HCT116 (cell line): ENCODE results near the gene MAGOHB. TPM values are rescaled to one million over a fixed set of nuclear protein-coding genes. Genes with fewer than 3 reads are reported as not detected.

Experiments used
- ATAC-seq: fragments of 200-7000 bp; cut with Tn5 transposase; 2 replicates; pipeline ENCODE4 v1.9.1; 2020; ENCODE audit warnings: mild to moderate bottlenecking, moderate library complexity
- BruUV-seq: library from RNA; stranded (reverse); fragments of 400-500 nt; replicated peaks from 2 replicates; lab custom pipeline; 2021; lab: Mats Ljungman, UMichigan
- CTCF ChIA-PET: fragments of 300-600 bp; sonication (Branson Sonifier 250); formaldehyde crosslinking; loops from one replicate; lab custom pipeline; 2021; ENCODE audit warnings: antibody characterized with exemption; lab: Charles Lee
- POLR2A ChIA-PET: fragments of 300-600, 350-600 bp; sonication (Branson Sonifier 250); formaldehyde crosslinking; loops from one replicate; lab custom pipeline; 2021; ENCODE audit warnings: antibody characterized with exemption; lab: Charles Lee
- RAD21 ChIA-PET, 2 experiments: fragments of 300-600 bp; sonication (Branson Sonifier 250); formaldehyde crosslinking; loops; one replicate each; lab custom pipeline; 2023; ENCODE audit warnings: low total read pairs in 2 of 2; ENCODE audit not compliant: uncharacterized antibody in 2 of 2, unreplicated experiment in 2 of 2, low non-redundant PET in 1 of 2; lab: Charles Lee
- DNase-seq: peaks from one replicate; pipeline ENCODE4 v3.0.0-alpha.2; 2010; ENCODE audit warnings: low read depth, low spot score
- H2AFZ ChIP-seq: fragments of 200-600 bp; shearing (Covaris generic), sonication (generic); 2 replicates; pipeline ENCODE4 v1.6.1; 2017; ENCODE audit warnings: low read depth, mixed run types, mixed read lengths, antibody characterized with exemption, low read length; ENCODE audit not compliant: poor library complexity, severe bottlenecking
- H3K27ac ChIP-seq: 2 replicates; pipeline ENCODE4 v1.5.1; 2012; ENCODE audit warnings: low read depth, low read length
- H3K27me3 ChIP-seq: fragments of 200-600 bp; sonication (generic); 2 replicates; pipeline ENCODE4 v1.6.1; 2016; ENCODE audit warnings: mixed run types, low read length, mixed read lengths; ENCODE audit not compliant: insufficient read depth
- H3K36me3 ChIP-seq, 2 experiments: fragments of 200-500 bp in 1 of 2; fragments of 200-600 bp in 1 of 2; sonication (Bioruptor generic) in 1 of 2; sonication (generic) in 1 of 2; 2 replicates each; pipeline versions ENCODE4 v1.5.1 to v1.6.1; 2014 to 2016; ENCODE audit warnings: low read length in 2 of 2, inconsistent platforms in 1 of 2, mixed read lengths in 1 of 2, mixed run types in 1 of 2; ENCODE audit not compliant: insufficient read depth in 2 of 2, control insufficient read depth in 1 of 2
- H3K4me1 ChIP-seq, 2 experiments: fragments of 200-600 bp in 1 of 2; sonication (generic) in 1 of 2; 2 replicates each; pipeline versions ENCODE4 v1.5.1 to v1.6.1; 2012 to 2017; ENCODE audit warnings: low read length in 2 of 2, inconsistent platforms in 1 of 2, mild to moderate bottlenecking in 1 of 2, mixed read lengths in 1 of 2, mixed run types in 1 of 2, moderate library complexity in 1 of 2; ENCODE audit not compliant: insufficient read depth in 2 of 2, control insufficient read depth in 1 of 2
- H3K4me2 ChIP-seq: fragments of 200-600 bp; sonication (generic); 2 replicates; pipeline ENCODE4 v1.6.1; 2017; ENCODE audit warnings: mixed run types, low read length, mixed read lengths
- H3K4me3 ChIP-seq, 2 experiments: fragments of 200-600 bp in 1 of 2; sonication (generic) in 1 of 2; replicated peaks in 1 of 2; 2 replicates each; pipeline ENCODE4 v1.5.1; 2011 to 2016; ENCODE audit warnings: low read length in 2 of 2, control low read depth in 1 of 2, low read depth in 1 of 2, mild to moderate bottlenecking in 1 of 2, mixed read lengths in 1 of 2, mixed run types in 1 of 2
- H3K79me2 ChIP-seq: fragments of 200-600 bp; sonication (generic); 2 replicates; pipeline ENCODE4 v1.6.1; 2017; ENCODE audit warnings: mild to moderate bottlenecking, mixed run types, low read length, moderate library complexity, mixed read lengths; ENCODE audit not compliant: insufficient read depth
- H3K9ac ChIP-seq: fragments of 200-600 bp; sonication (generic); 2 replicates; pipeline ENCODE4 v1.6.1; 2016; ENCODE audit warnings: low read length, mixed read lengths
- H3K9me2 ChIP-seq: fragments of 200-600 bp; sonication (generic), shearing (Covaris generic); 2 replicates; pipeline ENCODE4 v1.6.1; 2017; ENCODE audit warnings: mixed run types, mild to moderate bottlenecking, moderate library complexity; ENCODE audit not compliant: insufficient read depth
- H3K9me3 ChIP-seq, 2 experiments: fragments of 200-500 bp in 1 of 2; fragments of 200-600 bp in 1 of 2; sonication (Bioruptor generic) in 1 of 2; sonication (generic) in 1 of 2; 2 replicates each; pipeline ENCODE4 v1.6.1; 2014 to 2017; ENCODE audit warnings: low read length in 2 of 2, mixed read lengths in 2 of 2, inconsistent platforms in 1 of 2, low read depth in 1 of 2, mild to moderate bottlenecking in 1 of 2, mixed run types in 1 of 2, moderate library complexity in 1 of 2; ENCODE audit not compliant: control insufficient read depth in 1 of 2, insufficient read depth in 1 of 2
- H4K20me1 ChIP-seq: fragments of 200-600 bp; sonication (generic), shearing (Covaris generic); 2 replicates; pipeline ENCODE4 v1.6.1; 2017; ENCODE audit warnings: mixed run types, mild to moderate bottlenecking, moderate library complexity; ENCODE audit not compliant: insufficient read depth
- ATF3 ChIP-seq: IDR thresholded peaks from 2 replicates; pipeline ENCODE4 v1.6.1; 2012
- CBX3 ChIP-seq: IDR thresholded peaks from 2 replicates; pipeline ENCODE4 v1.6.1; 2012; ENCODE audit warnings: low read depth
- CEBPB ChIP-seq: IDR thresholded peaks from 2 replicates; pipeline ENCODE4 v1.6.1; 2012; ENCODE audit warnings: low read depth
- ELF1 ChIP-seq: IDR thresholded peaks from 2 replicates; pipeline ENCODE4 v1.6.1; 2012; ENCODE audit warnings: low read depth, borderline replicate concordance
- EZH2phosphoT487 ChIP-seq: fragments of 200-600 bp; IDR thresholded peaks from 2 replicates; pipeline ENCODE4 v1.6.1; 2018; ENCODE audit warnings: antibody characterized with exemption, borderline replicate concordance
- FOSL1 ChIP-seq: IDR thresholded peaks from 2 replicates; pipeline ENCODE4 v1.6.1; 2012; ENCODE audit warnings: low read depth
- JUND ChIP-seq: IDR thresholded peaks from 2 replicates; pipeline ENCODE4 v1.6.1; 2012
- POLR2A ChIP-seq: IDR thresholded peaks from 2 replicates; pipeline ENCODE4 v1.7.0; 2011; ENCODE audit warnings: borderline replicate concordance; ENCODE audit not compliant: insufficient read depth, insufficient read length; ENCODE audit errors: extremely low read depth
- POLR2AphosphoS5 ChIP-seq: IDR thresholded peaks from 2 replicates; pipeline ENCODE4 v1.6.1; 2011; ENCODE audit warnings: mild to moderate bottlenecking, low read depth, low read length, moderate library complexity
- RAD21 ChIP-seq: IDR thresholded peaks from 2 replicates; pipeline ENCODE4 v1.6.1; 2012; ENCODE audit warnings: low read depth, mild to moderate bottlenecking
- SIN3A ChIP-seq: IDR thresholded peaks from 2 replicates; pipeline ENCODE4 v1.6.1; 2012; ENCODE audit warnings: low read depth
- SP1 ChIP-seq: IDR thresholded peaks from 2 replicates; pipeline ENCODE4 v1.6.1; 2012; ENCODE audit warnings: low read depth
- SRF ChIP-seq: IDR thresholded peaks from 2 replicates; pipeline ENCODE4 v1.6.1; 2012; ENCODE audit warnings: low read depth
- YY1 ChIP-seq: IDR thresholded peaks from 2 replicates; pipeline ENCODE4 v1.6.1; 2011; ENCODE audit warnings: low read length, low read depth, moderate library complexity, mild to moderate bottlenecking; ENCODE audit not compliant: insufficient replicate concordance; ENCODE audit errors: extremely low read depth
- ZNF274 ChIP-seq: fragments of 200-500 bp; sonication (Bioruptor generic); IDR thresholded peaks from 2 replicates; pipeline ENCODE4 v1.6.1; 2014; ENCODE audit warnings: mild to moderate bottlenecking, low read depth, low read length, inconsistent platforms
- intact Hi-C: fragments of 100-400 bp; cut with micrococcal nuclease; formaldehyde crosslinking; loops from 2 replicates; pipeline ENCODE4 v1.10.0; 2022
- total RNA-seq: library from RNA; stranded (reverse); gene quantifications from one replicate; pipeline ENCODE4 v1.2.1, GENCODE V29; 2021; ENCODE audit not compliant: unreplicated experiment
- TF ChIP-seq, protein P1 (sequence below): IDR thresholded peaks from 2 replicates; pipeline ENCODE4 v1.6.1; 2012
- TF ChIP-seq, protein P2 (sequence below): IDR thresholded peaks from 2 replicates; pipeline ENCODE4 v1.6.1; 2011; ENCODE audit warnings: mild to moderate bottlenecking, low read length, moderate library complexity; ENCODE audit not compliant: insufficient replicate concordance; ENCODE audit errors: extremely low read depth

MAGOHB gene
- total RNA-seq, 1 experiment from 2014 or later: 55.8 TPM

- H3K4me1 ChIP-seq: peaks cover 0 to 6% of the 10 kb centered on the region in 2 experiments; a peak in 1 of 4 replicates
- no peaks in the 10 kb centered on the region for H3K9me3 ChIP-seq
- no peaks in the 10 kb centered on the region for H3K9me2 ChIP-seq
- ATAC-seq: peak; percentile 52; the same call in 1 of the 2 replicates
- no peak overlapping the region for H3K27ac ChIP-seq
- peaks cover 0 to 4% of the 10 kb centered on the region in 2 experiments; a peak in 1 of 4 replicates for H3K36me3 ChIP-seq
- H3K27me3 ChIP-seq: no peaks in the 10 kb centered on the region
- no peak overlapping the region for H3K9ac ChIP-seq
- no peaks in the 10 kb centered on the region for H4K20me1 ChIP-seq
- no peaks in the 10 kb centered on the region for H3K79me2 ChIP-seq
- ChIA-PET POLR2A (no interaction called here), RAD21 (no interaction called here), CTCF (no interaction called here)
- H3K4me3 ChIP-seq: no peak overlapping the region
- intact Hi-C loops: no loop called here
- no peak overlapping the region for H3K4me2 ChIP-seq
- H2AFZ ChIP-seq: no peak overlapping the region
- no TSS peak for BruUV-seq
- TF ChIP-seq, protein P1, sequence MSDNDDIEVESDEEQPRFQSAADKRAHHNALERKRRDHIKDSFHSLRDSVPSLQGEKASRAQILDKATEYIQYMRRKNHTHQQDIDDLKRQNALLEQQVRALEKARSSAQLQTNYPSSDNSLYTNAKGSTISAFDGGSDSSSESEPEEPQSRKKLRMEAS: no peak
- TF ChIP-seq EZH2phosphoT487 (no peak), ELF1 (no peak), SIN3A (no peak), SP1 (no peak)
- TF ChIP-seq, all 23 proteins: peak for 0
- DNase-seq: no peak
Measured at GRCh38 chr12:10634427-10634826, 21.0 kb upstream of the MAGOHB start.

DNA sequence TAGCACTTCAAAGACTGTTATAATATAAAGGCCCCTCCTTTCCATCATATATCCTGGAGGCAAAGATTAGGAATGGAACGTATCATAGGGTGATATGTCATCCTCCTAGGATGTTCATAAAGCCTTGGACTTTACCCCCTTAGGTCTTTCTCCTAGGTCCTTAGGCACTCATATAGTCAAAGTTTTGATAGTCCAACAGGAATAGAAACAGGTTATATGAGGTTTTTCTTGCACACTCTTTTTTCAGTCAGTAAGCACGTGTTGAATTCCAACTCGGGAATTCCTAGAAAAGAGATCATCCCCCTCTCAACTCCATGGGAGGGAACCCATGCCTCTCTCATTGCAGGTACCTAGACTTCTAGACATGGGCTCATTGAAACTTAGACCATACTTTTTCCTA, 20.1 kb upstream of the MAGOHB start:
- H3K4me1 ChIP-seq: peaks cover 0 to 6% of the 10 kb centered on the region in 2 experiments; a peak in 1 of 4 replicates
- no peak overlapping the region for H2AFZ ChIP-seq
- no peak overlapping the region for H3K9ac ChIP-seq
- RAD21 ChIA-PET: no interaction called here
- no peaks in the 10 kb centered on the region for H3K9me2 ChIP-seq
- H4K20me1 ChIP-seq: no peaks in the 10 kb centered on the region
- BruUV-seq: no TSS peak
- H3K9me3 ChIP-seq: no peaks in the 10 kb centered on the region
- TF ChIP-seq ATF3: no peak
- no peak for TF ChIP-seq SIN3A
- no peak for TF ChIP-seq SRF
- no peak for TF ChIP-seq FOSL1
- no peak for TF ChIP-seq JUND
- TF ChIP-seq POLR2A: no peak
- TF ChIP-seq YY1: no peak
- TF ChIP-seq ELF1: no peak
- TF ChIP-seq CEBPB: no peak
- TF ChIP-seq CBX3: no peak
- TF ChIP-seq SP1: no peak
- TF ChIP-seq ZNF274: no peak
- TF ChIP-seq, protein P2, sequence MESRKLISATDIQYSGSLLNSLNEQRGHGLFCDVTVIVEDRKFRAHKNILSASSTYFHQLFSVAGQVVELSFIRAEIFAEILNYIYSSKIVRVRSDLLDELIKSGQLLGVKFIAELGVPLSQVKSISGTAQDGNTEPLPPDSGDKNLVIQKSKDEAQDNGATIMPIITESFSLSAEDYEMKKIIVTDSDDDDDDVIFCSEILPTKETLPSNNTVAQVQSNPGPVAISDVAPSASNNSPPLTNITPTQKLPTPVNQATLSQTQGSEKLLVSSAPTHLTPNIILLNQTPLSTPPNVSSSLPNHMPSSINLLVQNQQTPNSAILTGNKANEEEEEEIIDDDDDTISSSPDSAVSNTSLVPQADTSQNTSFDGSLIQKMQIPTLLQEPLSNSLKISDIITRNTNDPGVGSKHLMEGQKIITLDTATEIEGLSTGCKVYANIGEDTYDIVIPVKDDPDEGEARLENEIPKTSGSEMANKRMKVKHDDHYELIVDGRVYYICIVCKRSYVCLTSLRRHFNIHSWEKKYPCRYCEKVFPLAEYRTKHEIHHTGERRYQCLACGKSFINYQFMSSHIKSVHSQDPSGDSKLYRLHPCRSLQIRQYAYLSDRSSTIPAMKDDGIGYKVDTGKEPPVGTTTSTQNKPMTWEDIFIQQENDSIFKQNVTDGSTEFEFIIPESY: no peak
- no peak for TF ChIP-seq EZH2phosphoT487
- TF ChIP-seq RAD21: no peak
- TF ChIP-seq POLR2AphosphoS5: no peak
- TF ChIP-seq, protein P1: no peak
- TF ChIP-seq, all 23 proteins: peak for 0
- CTCF ChIA-PET: no interaction called here
- intact Hi-C loops: no loop called here
- no peak overlapping the region for H3K4me3 ChIP-seq
- no peaks in the 10 kb centered on the region for H3K79me2 ChIP-seq
- no peaks in the 10 kb centered on the region for H3K27me3 ChIP-seq
- POLR2A ChIA-PET: no interaction called here
- H3K27ac ChIP-seq: no peak overlapping the region
- ATAC-seq (no peak), DNase-seq (no peak)
- peaks cover 0 to 6% of the 10 kb centered on the region in 2 experiments; a peak in 1 of 4 replicates for H3K36me3 ChIP-seq
- H3K4me2 ChIP-seq: no peak overlapping the region
